HL-60/S4 (cell line): ENCODE data around the gene COLQ.
"Not testable (repeated sequence)": the region's sequence is repeated elsewhere in the genome, so short reads cannot be mapped to it uniquely, and the experiment has no call there.

ENCODE experiments used
- in situ Hi-C: fragments of 300-500 bp; cut with MboI; formaldehyde crosslinking; loops from 2 replicates; pipeline ENCODE4 v1.14.3; 2022; ENCODE audit warnings: low sequenced_read_pairs

The COLQ gene

DNA sequence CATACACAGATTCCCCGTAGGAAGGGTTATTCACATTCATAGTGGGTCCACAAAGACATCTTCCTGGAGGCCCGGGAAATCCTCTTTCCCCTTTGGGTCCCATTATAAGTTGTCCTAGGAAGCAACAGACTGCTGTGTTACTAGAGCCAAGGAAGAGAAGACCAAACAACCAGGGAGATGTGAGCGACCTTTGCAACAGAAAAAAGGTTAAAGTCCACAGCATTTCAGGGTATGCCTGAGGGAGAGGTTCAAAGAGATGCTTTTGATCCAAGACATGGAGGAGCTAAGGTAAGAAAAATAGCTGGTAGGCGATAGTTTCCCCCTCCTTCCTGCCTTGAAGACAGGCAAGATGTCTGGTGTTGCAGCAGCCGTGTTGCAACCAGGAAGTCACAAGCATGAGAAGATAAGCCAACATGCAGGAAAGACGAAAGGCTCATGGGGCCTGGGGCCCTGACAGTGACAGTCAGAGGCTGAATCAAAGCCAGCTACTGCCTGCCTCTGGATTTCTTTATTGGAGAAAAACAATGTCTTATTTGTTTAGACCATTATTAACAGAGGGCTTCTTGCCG is 63.2 kb downstream of the COLQ start:
- in situ Hi-C loops, result no loop called here

DNA sequence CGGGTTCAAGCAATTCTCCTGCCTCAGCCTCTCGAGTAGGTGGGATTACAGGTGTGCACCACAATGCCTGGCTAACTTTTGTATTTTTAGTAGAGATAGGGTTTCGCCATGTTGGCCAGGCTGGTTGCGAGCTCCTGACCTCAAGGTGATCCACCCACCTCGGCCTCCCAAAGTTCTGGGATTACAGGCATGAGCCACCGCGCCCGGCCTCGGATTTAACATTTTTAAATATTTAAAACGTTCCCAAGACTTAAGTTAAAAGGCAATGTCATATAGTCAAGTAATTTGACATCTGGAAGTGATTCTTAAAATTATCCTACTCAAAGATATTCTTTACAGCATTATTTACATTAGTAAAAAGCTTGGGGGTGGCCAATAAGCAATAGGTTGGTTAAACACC is 64.6 kb downstream of the COLQ start:
- in situ Hi-C loops, result not testable (repeated sequence)

DNA sequence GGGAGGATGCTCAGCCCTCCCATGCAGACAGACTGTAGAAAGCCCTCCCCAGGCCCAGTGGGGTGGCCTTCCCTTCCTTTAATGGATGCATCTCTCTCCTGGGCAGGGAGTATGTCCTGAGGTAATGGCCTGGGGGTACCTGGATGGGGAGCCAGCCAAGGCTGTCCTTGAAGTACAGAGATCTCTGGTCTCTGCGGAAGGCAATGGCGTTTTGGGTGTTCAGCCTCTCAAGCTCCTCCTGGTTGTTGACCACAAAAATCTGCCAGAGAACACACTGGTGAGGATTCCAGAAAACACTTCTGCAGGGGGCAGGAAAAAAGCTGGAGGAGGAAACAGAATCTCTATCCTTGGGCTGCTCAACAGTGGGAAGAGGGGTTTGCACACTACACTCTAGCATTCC is 65.2 kb downstream of the COLQ start:
- in situ Hi-C loops, result no loop called here

DNA sequence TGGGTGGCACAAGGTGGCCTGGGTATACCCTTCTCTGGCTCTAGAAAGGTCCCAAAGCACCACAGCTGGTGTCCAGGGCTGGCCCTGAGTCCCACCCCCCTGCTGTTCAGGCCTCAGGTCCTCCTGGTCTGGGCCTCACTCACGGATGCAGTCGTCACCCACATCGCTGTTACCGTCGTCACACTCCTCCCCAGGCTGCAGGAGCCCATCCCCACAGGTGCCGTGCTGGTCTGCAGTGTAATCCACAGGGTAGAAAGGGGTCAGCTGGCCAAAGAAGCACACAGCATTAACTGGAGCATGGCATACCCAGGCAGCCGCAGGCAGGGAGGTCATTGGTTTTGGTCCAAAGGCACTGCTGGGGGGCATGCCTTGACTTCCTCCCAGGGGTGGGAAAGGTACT is 65.8 kb downstream of the COLQ start:
- in situ Hi-C loops, result no loop called here

DNA sequence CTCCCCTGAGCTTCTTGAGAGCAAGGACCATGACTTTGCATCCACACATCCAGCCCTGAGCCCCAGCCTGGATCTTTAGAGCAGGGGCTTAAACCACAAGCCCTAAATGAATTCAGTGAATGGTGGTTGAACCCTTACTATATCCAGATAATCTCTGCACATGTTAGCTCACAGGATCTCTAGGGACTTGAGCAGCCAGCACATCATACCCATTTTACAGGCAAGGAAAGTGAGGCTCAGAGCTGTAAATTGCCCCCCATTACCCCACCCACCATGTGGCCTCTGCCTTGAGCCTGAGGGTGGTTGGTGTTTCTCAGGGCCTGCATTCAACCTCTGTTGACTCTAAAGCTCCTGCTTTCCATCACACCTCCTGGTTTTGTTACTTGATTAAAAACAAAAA is 66.5 kb downstream of the COLQ start:
- in situ Hi-C loops, result no loop called here

DNA sequence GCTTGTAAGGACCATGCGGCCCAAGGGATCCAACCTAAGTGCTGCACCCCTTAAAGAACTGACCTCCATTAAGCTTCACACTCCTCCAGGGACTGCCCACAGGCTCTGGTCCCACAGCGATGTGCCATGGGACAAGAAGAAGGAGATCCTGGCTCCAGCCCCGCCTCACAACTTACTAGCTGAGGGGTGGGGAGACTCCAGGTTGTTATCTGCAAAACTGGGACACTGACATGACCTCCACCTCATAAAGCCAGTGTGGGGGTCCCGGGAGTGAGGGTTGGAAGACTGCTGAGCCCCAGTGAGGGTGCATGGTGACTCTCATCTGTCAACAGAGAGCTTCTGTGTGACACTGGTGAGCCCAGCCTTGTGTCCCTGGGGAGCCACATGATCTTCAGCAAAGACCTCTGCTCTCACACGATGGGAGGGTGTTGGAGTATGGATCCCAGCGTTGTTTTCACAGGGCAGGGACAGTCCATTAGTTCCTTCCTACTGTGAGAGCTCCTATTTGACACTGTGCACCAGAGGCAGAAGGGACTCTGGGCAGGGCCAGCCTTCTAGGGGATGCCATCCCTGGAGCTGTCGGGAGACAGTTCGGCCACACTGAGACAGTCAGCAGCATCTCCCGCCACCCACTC is 67.4 kb downstream of the COLQ start:
- in situ Hi-C loops, result no loop called here

DNA sequence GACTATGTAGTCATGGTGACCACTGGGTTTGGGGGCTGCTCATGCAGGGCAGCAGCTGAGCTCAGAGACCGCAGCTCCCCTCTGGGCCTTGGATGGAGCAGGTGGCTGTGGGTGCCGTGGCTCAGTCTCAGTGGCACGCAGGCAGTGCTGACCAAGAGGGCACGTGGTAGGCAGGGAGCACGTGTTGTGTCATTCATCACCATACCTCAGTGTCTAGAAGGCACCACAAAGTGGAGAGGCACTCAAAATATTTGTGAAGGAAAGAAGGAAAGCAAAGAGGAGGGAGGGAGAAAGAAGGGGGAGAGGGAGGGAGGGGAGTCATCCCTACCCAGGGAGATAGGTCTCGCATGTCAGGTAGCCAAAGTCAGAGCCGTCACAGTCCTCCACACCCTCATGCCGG is 68.0 kb downstream of the COLQ start:
- in situ Hi-C loops, result no loop called here

DNA sequence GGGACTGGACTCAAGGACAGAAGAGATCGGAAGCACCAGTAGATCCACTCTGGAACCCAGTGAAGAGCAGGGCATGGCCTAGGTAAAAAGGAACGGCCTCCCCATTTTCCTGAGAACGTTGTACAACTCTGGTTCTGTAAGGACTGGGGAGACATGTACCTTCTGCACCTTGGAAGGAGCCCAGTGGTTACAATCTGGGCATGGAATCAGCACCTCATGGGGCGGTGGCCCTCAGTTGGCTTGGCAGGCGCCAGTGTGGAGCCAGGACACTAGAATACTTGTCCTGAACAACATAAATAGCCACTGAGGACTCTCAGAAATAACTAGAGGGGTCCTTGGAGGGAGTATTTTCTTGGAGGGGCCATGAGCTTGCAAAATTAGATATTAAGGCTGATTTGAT is 68.5 kb downstream of the COLQ start:
- in situ Hi-C loops, result no loop called here

DNA sequence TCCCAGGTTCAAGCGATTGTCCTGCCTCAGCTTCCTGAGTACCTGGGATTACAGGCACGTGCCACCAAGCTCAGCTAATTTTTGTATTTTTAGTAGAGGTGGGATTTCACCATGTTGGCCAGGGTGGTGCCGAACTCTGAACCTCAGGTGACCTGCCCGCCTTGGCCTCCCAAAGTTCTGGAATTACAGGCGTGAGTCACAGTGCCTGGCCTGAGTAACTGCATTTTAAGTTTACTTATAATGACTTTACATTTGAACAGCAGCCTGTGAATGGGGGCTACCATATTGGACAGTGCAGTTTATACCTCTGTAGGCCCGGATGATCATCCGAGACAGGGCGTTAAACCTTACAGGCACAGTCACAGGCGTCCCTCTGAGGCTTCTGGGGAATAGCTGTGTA is 69.3 kb downstream of the COLQ start:
- in situ Hi-C loops, result no loop called here

DNA sequence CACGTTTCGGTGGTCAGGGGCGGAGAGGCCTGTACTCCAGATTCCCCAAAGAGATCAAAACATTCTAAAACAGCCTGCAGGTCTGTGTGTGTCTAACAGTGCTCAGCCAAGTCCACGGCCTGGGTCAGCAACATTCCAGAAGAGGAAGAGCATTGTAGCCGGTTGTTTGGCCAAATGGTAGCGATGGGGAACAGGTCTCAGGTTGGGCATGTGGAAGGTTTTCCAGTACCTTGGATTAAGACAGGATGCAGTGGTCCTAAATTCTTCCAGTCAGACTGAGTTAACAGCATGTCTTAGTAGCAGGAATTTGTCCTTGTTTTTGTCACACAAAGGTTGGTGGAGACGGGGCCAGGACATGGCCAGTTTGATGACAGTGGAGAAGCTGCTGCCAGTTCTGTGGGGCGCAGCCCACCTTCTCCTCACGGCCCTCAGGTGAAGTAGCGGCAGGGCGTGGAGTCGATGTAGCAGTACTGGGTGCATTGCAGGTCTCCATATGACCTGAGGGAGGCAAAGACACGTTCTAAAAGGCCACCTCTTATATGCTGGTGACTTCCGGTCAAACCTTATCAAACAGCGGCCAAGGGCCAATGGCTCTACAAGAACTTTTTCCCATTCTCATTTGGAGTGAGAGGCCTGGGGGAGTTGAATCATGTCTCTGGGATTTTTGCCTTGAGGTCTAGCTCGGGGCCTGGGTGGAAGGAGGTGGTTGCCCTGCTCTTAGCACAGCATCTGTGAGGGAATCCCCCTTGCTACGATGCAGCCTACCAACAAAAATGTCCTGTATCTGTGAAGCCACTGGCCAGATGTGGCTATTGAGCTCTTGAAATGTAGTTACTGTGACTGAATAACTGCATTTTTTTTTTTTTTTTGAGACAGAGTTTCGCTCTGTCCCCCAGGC is 70.0 kb downstream of the COLQ start:
- in situ Hi-C loops, result no loop called here

DNA sequence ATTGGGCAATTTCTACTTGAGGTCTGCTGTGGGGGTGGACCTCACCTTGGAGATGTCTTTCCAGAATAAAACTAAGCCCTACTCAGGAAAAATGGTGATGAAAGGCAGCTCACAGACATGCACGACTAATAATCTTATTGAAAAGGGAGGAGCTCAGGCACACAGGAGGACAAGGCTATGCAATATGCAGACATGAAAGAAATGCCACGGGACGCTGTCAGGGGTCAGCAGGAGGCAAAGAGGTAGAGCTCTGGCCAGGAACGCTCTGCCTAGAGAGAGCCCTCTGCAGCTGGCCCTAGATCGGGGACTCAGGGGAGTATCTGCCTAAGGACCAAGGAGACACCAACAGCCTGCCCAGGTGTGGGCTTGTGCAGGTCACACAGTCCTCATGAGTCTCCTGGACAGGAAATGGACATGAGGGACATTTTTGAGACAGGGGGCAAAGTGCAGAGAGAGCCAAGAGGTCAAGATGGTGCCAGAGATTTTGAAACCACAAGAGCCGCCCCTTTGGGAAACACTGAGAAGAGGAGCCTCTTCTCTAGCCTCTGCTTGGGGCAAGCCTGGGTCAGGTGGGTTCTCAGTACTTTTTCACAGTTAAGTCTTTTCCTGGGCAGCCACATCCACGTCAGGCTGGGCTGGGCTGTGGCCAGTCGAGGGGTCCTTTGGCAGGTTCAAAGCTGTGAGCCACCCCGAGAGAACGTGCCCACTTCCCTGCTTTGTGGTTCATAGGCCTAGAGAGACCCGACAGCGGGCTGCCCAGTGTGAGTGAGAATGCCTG is 70.9 kb downstream of the COLQ start:
- in situ Hi-C loops, result no loop called here

DNA sequence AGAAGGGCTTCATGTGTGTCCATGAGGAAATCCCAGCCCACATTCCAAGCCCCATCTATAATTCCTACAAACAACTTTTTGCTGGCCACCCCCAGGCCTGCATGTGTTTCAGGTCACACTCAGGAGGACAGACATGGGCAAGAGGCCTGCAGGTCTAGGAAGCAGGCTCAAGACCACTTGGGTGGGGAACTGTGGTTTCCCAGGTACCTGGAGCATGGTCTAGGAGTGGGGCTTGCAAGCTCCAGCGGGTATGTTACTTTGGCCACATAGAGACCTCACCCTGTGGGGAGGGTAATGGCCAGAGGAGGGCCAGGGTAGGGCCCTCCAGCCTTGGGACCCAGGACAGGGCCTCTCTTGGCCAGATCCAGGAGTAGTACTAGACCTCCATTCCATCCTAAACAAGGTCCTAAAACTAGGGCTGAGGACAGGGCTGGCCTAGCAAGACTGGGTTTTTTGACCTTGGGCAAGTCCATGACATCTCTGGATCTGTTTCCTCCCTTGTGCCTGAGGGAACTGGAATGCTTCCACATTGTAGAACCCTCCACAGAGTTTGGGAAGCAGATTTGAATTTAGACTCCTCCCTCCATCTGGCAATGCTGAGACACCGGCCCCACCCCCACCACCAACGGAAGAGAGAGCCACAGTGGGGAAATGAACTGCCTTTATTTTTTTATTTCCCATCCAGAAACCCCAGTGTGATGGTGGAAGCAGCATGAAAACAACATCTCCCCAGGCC is 71.8 kb downstream of the COLQ start:
- in situ Hi-C loops, result no loop called here

DNA sequence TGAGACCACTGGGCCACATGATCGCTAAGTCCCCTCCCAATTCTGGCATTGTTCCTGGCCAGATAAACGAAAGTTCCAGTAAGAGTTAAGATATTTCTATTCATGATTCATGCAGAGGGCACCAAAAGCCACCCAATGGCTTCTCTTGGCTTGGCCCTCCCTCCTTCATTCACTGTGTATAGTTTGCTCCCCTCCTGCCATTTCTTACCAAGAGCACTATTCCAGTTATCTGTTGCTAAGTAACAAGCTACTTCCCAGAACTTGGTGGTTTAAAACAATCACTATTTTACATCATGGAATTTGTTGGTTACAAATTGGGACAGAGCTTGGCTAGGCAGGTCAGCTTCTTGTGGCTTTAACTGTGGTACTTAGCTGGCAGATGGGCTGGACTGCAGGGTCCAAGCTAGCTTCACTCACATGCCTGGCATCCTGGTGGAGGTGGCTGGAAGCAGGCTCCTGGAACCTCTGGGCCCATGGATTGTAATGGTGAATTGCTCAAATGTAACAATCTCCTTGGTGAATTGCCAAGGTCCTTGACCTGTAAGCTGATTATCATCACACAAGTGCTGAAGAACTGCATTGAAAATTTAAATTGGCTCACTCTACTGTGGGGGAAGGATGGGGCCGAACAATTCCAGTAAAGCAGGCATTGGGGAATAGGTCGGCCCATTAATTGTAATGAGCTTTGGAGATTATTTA is 77.5 kb downstream of the COLQ start:
- in situ Hi-C loops, result no loop called here

DNA sequence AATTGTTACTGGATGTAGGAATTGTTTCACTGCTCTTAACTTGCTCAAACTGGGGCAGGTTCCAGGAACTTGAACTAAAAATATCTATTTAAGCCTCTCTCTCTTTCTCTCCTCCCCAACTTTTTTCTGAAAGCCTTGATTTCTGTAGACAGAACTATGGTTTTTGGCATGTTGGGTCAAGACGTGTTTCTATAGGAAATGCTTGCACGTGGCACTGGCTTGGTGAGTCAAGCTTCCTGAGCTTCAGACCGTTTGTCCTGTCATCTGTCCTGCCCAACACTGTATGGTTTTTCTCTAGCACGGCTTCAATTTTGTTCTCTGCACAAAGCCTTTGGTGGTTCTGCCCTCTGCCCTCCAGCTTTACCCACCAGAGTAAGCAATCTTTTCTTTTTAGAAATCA is 80.6 kb downstream of the COLQ start:
- in situ Hi-C loops, result no loop called here

DNA sequence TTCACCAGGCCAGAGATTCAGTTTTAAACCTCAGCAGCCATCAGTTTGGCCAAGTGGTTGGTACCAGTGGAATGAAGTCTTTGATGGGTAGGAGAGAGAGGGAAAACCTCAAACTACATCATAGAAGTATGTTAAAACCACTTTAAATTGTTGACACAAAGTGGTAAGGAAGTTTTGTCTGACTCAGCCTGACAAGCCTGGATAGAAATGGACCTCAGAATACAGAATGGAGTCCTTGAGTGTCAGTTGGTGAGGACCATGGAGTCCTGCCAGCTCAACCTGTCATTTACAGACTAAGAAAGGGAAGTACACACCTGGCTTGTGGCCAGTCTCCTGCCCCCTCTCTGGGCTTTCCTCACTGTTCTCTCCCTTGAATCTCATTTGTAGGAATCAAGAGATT is 82.0 kb downstream of the COLQ start:
- in situ Hi-C loops, result loop anchor here (10.0 kb wide), 1 partner anchor 115 kb away; no protein-coding TSS in a partner anchor

DNA sequence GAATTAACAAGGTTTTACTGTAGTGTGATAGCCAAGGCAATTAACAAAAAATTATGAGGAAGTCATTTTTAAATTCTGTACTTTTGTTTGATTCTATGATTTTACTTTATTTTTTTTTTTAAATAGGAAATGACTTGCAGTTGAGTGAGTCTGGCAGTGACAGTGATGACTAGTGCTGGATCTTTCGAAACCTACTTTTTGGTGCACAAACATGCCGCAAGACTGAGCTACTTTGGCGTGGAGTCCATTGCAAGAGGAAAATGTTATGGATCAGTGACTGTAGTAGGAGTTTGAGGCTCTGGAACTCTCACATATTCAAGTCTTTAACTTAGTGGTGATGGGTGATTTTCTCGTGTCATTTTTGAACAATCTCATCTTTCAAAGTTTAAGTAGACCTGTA is 82.5 kb downstream of the COLQ start:
- in situ Hi-C loops, result loop anchor here (10.0 kb wide), 1 partner anchor 116 kb away; no protein-coding TSS in a partner anchor

DNA sequence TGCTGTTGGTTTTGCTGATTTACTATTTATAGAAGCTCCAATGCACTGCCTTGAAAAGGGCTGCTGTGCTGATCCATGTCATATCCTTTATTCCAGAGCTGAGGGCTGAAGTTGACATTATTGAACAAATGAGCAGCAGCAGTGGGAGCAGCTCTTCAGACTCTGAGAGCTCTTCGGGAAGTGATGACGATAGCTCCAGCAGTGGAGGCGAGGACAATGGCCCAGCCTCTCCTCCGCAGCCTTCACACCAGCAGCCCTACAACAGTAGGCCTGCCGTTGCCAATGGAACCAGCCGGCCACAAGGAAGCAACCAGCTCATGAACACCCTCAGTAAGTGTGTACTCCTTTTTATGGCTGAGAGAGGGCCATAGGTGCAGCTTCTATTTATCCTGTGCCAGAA is 85.3 kb downstream of the COLQ start:
- in situ Hi-C loops, result loop anchor here (10.0 kb wide), 1 partner anchor 119 kb away; no protein-coding TSS in a partner anchor

DNA sequence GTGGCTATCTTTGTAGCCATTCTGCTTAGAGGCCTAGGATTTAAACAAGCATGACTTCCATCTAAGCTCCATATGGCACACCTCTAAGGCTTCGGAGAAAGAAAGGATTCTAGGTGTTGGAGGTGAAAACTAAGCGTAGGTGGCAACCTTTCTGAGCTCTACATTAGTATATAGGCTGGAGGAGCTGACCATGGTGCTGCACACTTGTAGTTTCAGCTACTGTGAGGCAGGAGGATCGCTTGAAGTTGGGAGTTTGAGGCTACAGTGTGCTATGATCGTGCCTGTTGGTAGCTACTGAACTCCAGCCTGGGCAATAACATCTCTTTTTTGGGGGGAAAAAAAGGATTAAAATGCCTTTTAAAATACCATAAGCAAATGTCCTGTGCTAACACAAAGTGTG is 86.8 kb downstream of the COLQ start:
- in situ Hi-C loops, result loop anchor here (10.0 kb wide), 1 partner anchor 120 kb away; no protein-coding TSS in a partner anchor

DNA sequence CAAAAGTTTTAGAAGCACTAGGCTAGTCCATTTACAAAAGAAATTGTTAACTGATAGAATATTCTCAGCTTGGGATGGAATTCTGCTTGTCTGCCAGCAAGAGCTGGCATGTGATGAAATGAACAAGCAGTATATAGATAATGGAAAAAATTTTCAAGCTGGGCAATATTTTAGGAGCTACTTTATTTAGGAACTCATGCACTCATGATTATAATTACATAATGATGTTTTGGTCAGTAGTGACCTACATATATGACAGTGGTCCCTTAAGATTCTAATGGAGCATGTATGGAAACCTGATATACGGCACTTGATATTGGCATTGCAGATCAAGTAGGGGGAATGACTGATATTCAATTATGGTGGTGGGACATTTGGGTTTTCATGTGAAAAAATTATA is 88.0 kb downstream of the COLQ start:
- in situ Hi-C loops, result loop anchor here (10.0 kb wide), 1 partner anchor 121 kb away; no protein-coding TSS in a partner anchor
